B cell (primary cell): ENCODE results near the gene PDE4C. TPM values are rescaled to one million over a fixed set of nuclear protein-coding genes. Genes with fewer than 3 reads are reported as not detected.
A peak's percentile ranks its signal among the peaks of the same experiment; 100 is the strongest.

Experiments
- ATAC-seq: fragments of 200-7000 bp; cut with Tn5 transposase; one replicate; pipeline ENCODE4 v1.10.0; 2021; ENCODE audit warnings: low read depth, mild to moderate bottlenecking, moderate number of reproducible peaks, moderate library complexity
- CTCF ChIA-PET: fragments of 350-600 bp; sonication (Branson Sonifier 250); formaldehyde crosslinking; loops from one replicate; lab custom pipeline; 2021; ENCODE audit warnings: antibody characterized with exemption, inconsistent platforms; lab: Charles Lee
- POLR2A ChIA-PET: fragments of 350-600 bp; sonication (Branson Sonifier 250); formaldehyde crosslinking; loops from one replicate; lab custom pipeline; 2021; ENCODE audit warnings: antibody characterized with exemption; lab: Charles Lee
- DNase-seq: peaks from one replicate; pipeline ENCODE4 v3.0.0; 2013
- H2AFZ ChIP-seq: 2 replicates; pipeline ENCODE4 v1.6.1; 2012; ENCODE audit warnings: mild to moderate bottlenecking, low read depth, low read length; ENCODE audit not compliant: insufficient read depth, poor library complexity, severe bottlenecking
- H3K27ac ChIP-seq, 2 donors: 1 replicate in 1 of 2; 2 replicates in 1 of 2; pipeline ENCODE4 v1.5.1; 2012 to 2013; ENCODE audit warnings: low read length in 2 of 2, mild to moderate bottlenecking in 2 of 2, moderate library complexity in 1 of 2
- H3K27me3 ChIP-seq, 4 experiments: fragments of 200-600 bp in 1 of 4; sonication (generic) in 1 of 4; replicated peaks in 1 of 4; 1 replicate in 2 of 4; 2 replicates in 2 of 4; pipeline versions ENCODE4 v1.6.1 to v1.7.0; 2013 to 2016; ENCODE audit warnings: low read length in 3 of 4, mild to moderate bottlenecking in 2 of 4, mixed read lengths in 1 of 4, moderate library complexity in 1 of 4; ENCODE audit not compliant: insufficient read depth in 4 of 4, control insufficient read depth in 3 of 4; ENCODE audit errors: control extremely low read depth in 1 of 4
- H3K36me3 ChIP-seq, 2 experiments: replicated peaks in 1 of 2; 1 replicate in 1 of 2; 2 replicates in 1 of 2; pipeline versions ENCODE4 v1.6.1 to v1.7.1; 2013; ENCODE audit warnings: low read length in 1 of 2; ENCODE audit not compliant: insufficient read depth in 2 of 2, control insufficient read depth in 1 of 2; ENCODE audit errors: control extremely low read depth in 1 of 2, extremely low read depth in 1 of 2
- H3K4me1 ChIP-seq, 2 donors: fragments of 200-600 bp in 1 of 2; sonication (generic) in 1 of 2; 1 replicate in 1 of 2; 2 replicates in 1 of 2; pipeline versions ENCODE4 v1.5.1 to v1.6.1; 2013 to 2017; ENCODE audit warnings: low read length in 2 of 2; ENCODE audit not compliant: control insufficient read depth in 2 of 2, insufficient read depth in 2 of 2
- H3K4me2 ChIP-seq: replicated peaks from 2 replicates; pipeline ENCODE3; 2012; ENCODE audit warnings: mild to moderate bottlenecking, low read depth, low read length; ENCODE audit not compliant: poor library complexity, severe bottlenecking
- H3K4me3 ChIP-seq, 5 experiments: fragments of 200-600 bp in 1 of 5; sonication (generic) in 1 of 5; 1 replicate in 3 of 5; 2 replicates in 2 of 5; pipeline versions ENCODE4 v1.5.1 to v1.7.0; 2011 to 2016; ENCODE audit warnings: low read length in 4 of 5, mild to moderate bottlenecking in 4 of 5, low read depth in 2 of 5, control low read depth in 1 of 5, moderate library complexity in 1 of 5; ENCODE audit not compliant: insufficient read depth in 1 of 5; ENCODE audit errors: control extremely low read depth in 1 of 5, extremely low read depth in 1 of 5
- H3K79me2 ChIP-seq: fragments of 200-600 bp; sonication (generic); one replicate; pipeline ENCODE4 v1.6.0; 2016; ENCODE audit warnings: low read length; ENCODE audit not compliant: control insufficient read depth, insufficient read depth
- H3K9ac ChIP-seq: fragments of 200-600 bp; sonication (generic); 2 replicates; pipeline ENCODE4 v1.6.1; 2017; ENCODE audit warnings: mild to moderate bottlenecking, low read length, moderate library complexity
- H3K9me3 ChIP-seq, 3 donors: one replicate each; pipeline versions ENCODE4 v1.6.1 to v1.7.1; 2013; ENCODE audit warnings: low read length in 2 of 3; ENCODE audit not compliant: control insufficient read depth in 2 of 3, insufficient read depth in 1 of 3; ENCODE audit errors: control extremely low read depth in 1 of 3
- H4K20me1 ChIP-seq: 2 replicates; pipeline ENCODE4 v1.6.0; 2012; ENCODE audit warnings: mild to moderate bottlenecking, low read length; ENCODE audit not compliant: insufficient read depth, control insufficient read depth, poor library complexity, severe bottlenecking
- H3K27ac Mint-ChIP-seq: one replicate; pipeline ENCODE4 v1.8.0; 2021; ENCODE audit warnings: mixed read lengths
- H3K27me3 Mint-ChIP-seq: one replicate; pipeline ENCODE4 v1.8.0; 2021; ENCODE audit warnings: mixed read lengths
- H3K4me1 Mint-ChIP-seq: one replicate; pipeline ENCODE4 v1.8.0; 2021; ENCODE audit warnings: mixed read lengths
- H3K4me3 Mint-ChIP-seq: one replicate; pipeline ENCODE4 v1.8.0; 2021; ENCODE audit warnings: mixed read lengths
- H3K9me3 Mint-ChIP-seq: one replicate; pipeline ENCODE4 v1.8.0; 2022; ENCODE audit warnings: mixed read lengths; ENCODE audit not compliant: insufficient read depth
- EZH2 ChIP-seq: IDR thresholded peaks from 2 replicates; pipeline ENCODE4 v1.6.1; 2012; ENCODE audit warnings: borderline replicate concordance, low read depth, mild to moderate bottlenecking, moderate library complexity, low read length; ENCODE audit not compliant: insufficient read depth, poor library complexity, severe bottlenecking
- WGBS: methylation state at CpG from one replicate; pipeline ENCODE4 v1.1.5; 2013; ENCODE audit warnings: missing lambda C conversion rate; ENCODE audit not compliant: insufficient coverage; 5-methylcytosine and 5-hydroxymethylcytosine counted together
- intact Hi-C: fragments of 100-400 bp; cut with micrococcal nuclease; formaldehyde crosslinking; loops from one replicate; pipeline ENCODE4 v1.10.0; 2022
- polyA plus RNA-seq: library from polyadenylated mRNA; depleted of rRNA; stranded (reverse); fragments of >200 nt; gene quantifications from 2 replicates; pipeline ENCODE4 v1.2.3, GENCODE V29; 2012
- total RNA-seq, 2 donors: library from RNA; stranded (reverse); fragments of 120-200 nt in 1 of 2; gene quantifications; 1 replicate in 1 of 2; 2 replicates in 1 of 2; pipeline versions ENCODE4 v1.2.3 to v1.2.4, GENCODE V29; 2013 to 2022
- TF ChIP-seq, protein P1 (sequence below): fragments of 200-600 bp; IDR thresholded peaks from one replicate; pipeline ENCODE4 v1.8.0; 2022; ENCODE audit warnings: antibody characterized with exemption, mild to moderate bottlenecking

Gene PDE4C
- total and polyA plus RNA-seq, 2 donors (not counting 1 experiment from before 2014, with no cell fraction given): not detected

GRCh38 chr19:18224525-18225354 is 1.5 kb downstream of the PDE4C start:
- Histone ChIP-seq H3K4me2 (peak overlapping the region; percentile 98), H3K4me1 (peaks cover 29 to 36% of the 10 kb centered on the region in 2 donors), H2AFZ (peak overlapping the region; percentile 68), H3K9ac (peak overlapping the region; percentile 65), H3K79me2 (no peaks in the 10 kb centered on the region), H3K36me3 (no peaks in the 10 kb centered on the region), H3K4me3 (peak overlapping the region; percentile 21 to 68 (median 46)), H3K9me3 (peaks cover 0 to 38% (median 0%) of the 10 kb centered on the region in 3 donors), H3K27me3 (peaks cover 0 to 85% (median 41%) of the 10 kb centered on the region in 4 experiments), H4K20me1 (peaks cover 3% of the 10 kb centered on the region), H3K27ac (no peak overlapping the region)
- H3K27ac Mint-ChIP-seq: peak overlapping the region; percentile 71
- ATAC-seq (peak; percentile 99), DNase-seq (peak; percentile 93)
- intact Hi-C loops: loop anchor here (1.0 to 2.0 kb wide), 3 partner anchors 20 to 72 kb away; partner anchors contain the start of genes PIK3R2 and RAB3A
- H3K4me1 Mint-ChIP-seq: peaks cover 36% of the 10 kb centered on the region
- H3K4me3 Mint-ChIP-seq: peak overlapping the region; percentile 91
- CTCF ChIA-PET: interaction anchor here (0.8 to 1.9 kb wide), 10 partner anchors 15 to 163 kb away, joined by 3 to 10 read pairs (median 4); a partner anchor contains a TSS
- POLR2A ChIA-PET: interaction anchor here (0.6 to 1.4 kb wide), 7 partner anchors 10 to 72 kb away, joined by 3 to 6 read pairs (median 3); partner anchors contain the start of gene PIK3R2
- WGBS: 4% methylated on average over 79 of the region's 81 CpGs
- TF ChIP-seq EZH2: peak; percentile 50
- TF ChIP-seq, protein P1, sequence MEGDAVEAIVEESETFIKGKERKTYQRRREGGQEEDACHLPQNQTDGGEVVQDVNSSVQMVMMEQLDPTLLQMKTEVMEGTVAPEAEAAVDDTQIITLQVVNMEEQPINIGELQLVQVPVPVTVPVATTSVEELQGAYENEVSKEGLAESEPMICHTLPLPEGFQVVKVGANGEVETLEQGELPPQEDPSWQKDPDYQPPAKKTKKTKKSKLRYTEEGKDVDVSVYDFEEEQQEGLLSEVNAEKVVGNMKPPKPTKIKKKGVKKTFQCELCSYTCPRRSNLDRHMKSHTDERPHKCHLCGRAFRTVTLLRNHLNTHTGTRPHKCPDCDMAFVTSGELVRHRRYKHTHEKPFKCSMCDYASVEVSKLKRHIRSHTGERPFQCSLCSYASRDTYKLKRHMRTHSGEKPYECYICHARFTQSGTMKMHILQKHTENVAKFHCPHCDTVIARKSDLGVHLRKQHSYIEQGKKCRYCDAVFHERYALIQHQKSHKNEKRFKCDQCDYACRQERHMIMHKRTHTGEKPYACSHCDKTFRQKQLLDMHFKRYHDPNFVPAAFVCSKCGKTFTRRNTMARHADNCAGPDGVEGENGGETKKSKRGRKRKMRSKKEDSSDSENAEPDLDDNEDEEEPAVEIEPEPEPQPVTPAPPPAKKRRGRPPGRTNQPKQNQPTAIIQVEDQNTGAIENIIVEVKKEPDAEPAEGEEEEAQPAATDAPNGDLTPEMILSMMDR: no peak
- H3K27me3 Mint-ChIP-seq: peaks cover 53% of the 10 kb centered on the region
- H3K9me3 Mint-ChIP-seq: no peaks in the 10 kb centered on the region
